CD14-positive monocyte (primary cell): Measurements from ENCODE around the gene LSM14B. TPM values are rescaled to one million over a fixed set of nuclear protein-coding genes. Genes with fewer than 3 reads are reported as not detected.

Source experiments
- DNase-seq, 3 donors: peaks; one replicate each; pipeline ENCODE4 v3.0.0-alpha.2; 2011 to 2022
- H2AFZ ChIP-seq: 2 replicates; pipeline ENCODE4 v1.6.0; 2012; ENCODE audit warnings: mild to moderate bottlenecking, low read depth, low read length, inconsistent platforms; ENCODE audit not compliant: insufficient read depth, poor library complexity, severe bottlenecking
- H3K27ac ChIP-seq, 2 donors: 1 replicate in 1 of 2; 2 replicates in 1 of 2; pipeline ENCODE4 v1.5.1; 2012 to 2013; ENCODE audit warnings: low read length in 2 of 2, control low read depth in 1 of 2, inconsistent platforms in 1 of 2, low read depth in 1 of 2, mild to moderate bottlenecking in 1 of 2
- H3K27me3 ChIP-seq, 2 donors: one replicate each; pipeline versions ENCODE4 v1.6.0 to v1.6.1; 2011 to 2013; ENCODE audit warnings: low read length in 2 of 2; ENCODE audit not compliant: control insufficient read depth in 2 of 2, insufficient read depth in 2 of 2
- H3K36me3 ChIP-seq, 2 donors: replicated peaks in 1 of 2; 1 replicate in 1 of 2; 2 replicates in 1 of 2; pipeline versions ENCODE4 v1.5.1 to v1.6.1; 2012 to 2013; ENCODE audit warnings: low read length in 2 of 2, control low read depth in 1 of 2, inconsistent platforms in 1 of 2, mild to moderate bottlenecking in 1 of 2; ENCODE audit not compliant: insufficient read depth in 2 of 2, control insufficient read depth in 1 of 2
- H3K4me1 ChIP-seq, 2 donors: 1 replicate in 1 of 2; 2 replicates in 1 of 2; pipeline versions ENCODE4 v1.5.1 to v1.6.1; 2012 to 2013; ENCODE audit warnings: low read length in 2 of 2, control low read depth in 1 of 2, inconsistent platforms in 1 of 2, mild to moderate bottlenecking in 1 of 2, moderate library complexity in 1 of 2; ENCODE audit not compliant: insufficient read depth in 2 of 2, control insufficient read depth in 1 of 2
- H3K4me2 ChIP-seq: replicated peaks from 2 replicates; pipeline ENCODE3; 2012; ENCODE audit warnings: low read length, moderate library complexity, mild to moderate bottlenecking; ENCODE audit not compliant: poor library complexity, severe bottlenecking; ENCODE audit errors: extremely low read depth
- H3K4me3 ChIP-seq, 3 experiments: fragments of 200-600 bp in 1 of 3; sonication (generic) in 1 of 3; replicated peaks in 1 of 3; 1 replicate in 2 of 3; 2 replicates in 1 of 3; pipeline ENCODE4 v1.5.1; 2011 to 2013; ENCODE audit warnings: low read length in 3 of 3, mild to moderate bottlenecking in 3 of 3, control low read depth in 2 of 3, low read depth in 2 of 3, inconsistent platforms in 1 of 3, moderate library complexity in 1 of 3
- H3K79me2 ChIP-seq: 2 replicates; pipeline ENCODE4 v1.6.0; 2012; ENCODE audit warnings: mild to moderate bottlenecking, control low read depth, inconsistent platforms, low read length, moderate library complexity; ENCODE audit not compliant: insufficient read depth
- H3K9ac ChIP-seq: 2 replicates; pipeline ENCODE4 v1.6.0; 2017; ENCODE audit warnings: low read length, mild to moderate bottlenecking; ENCODE audit not compliant: insufficient read depth, poor library complexity, severe bottlenecking
- H3K9me3 ChIP-seq, 2 donors: replicated peaks in 1 of 2; 1 replicate in 1 of 2; 2 replicates in 1 of 2; pipeline versions ENCODE4 v1.5.1 to v1.6.1; 2012 to 2013; ENCODE audit warnings: low read length in 2 of 2, control low read depth in 1 of 2; ENCODE audit not compliant: control insufficient read depth in 1 of 2, insufficient read depth in 1 of 2
- H4K20me1 ChIP-seq: 2 replicates; pipeline ENCODE4 v1.6.0; 2012; ENCODE audit warnings: mild to moderate bottlenecking, low read length, control low read depth, moderate library complexity; ENCODE audit not compliant: insufficient read depth
- H3K27ac Mint-ChIP-seq, 7 donors: one replicate each; pipeline ENCODE4 v1.8.0; 2020; ENCODE audit warnings: mild to moderate bottlenecking in 7 of 7, mixed read lengths in 7 of 7, moderate library complexity in 6 of 7, inconsistent platforms in 2 of 7
- H3K27me3 Mint-ChIP-seq, 3 donors: one replicate each; pipeline ENCODE4 v1.8.0; 2021 to 2022; ENCODE audit warnings: low read depth in 3 of 3, mild to moderate bottlenecking in 3 of 3, mixed read lengths in 3 of 3, moderate library complexity in 3 of 3, inconsistent platforms in 1 of 3
- H3K36me3 Mint-ChIP-seq, 2 donors: one replicate each; pipeline ENCODE4 v1.8.0; 2020; ENCODE audit warnings: mixed read lengths in 2 of 2, inconsistent platforms in 1 of 2, mild to moderate bottlenecking in 1 of 2
- H3K4me1 Mint-ChIP-seq: one replicate; pipeline ENCODE4 v1.8.0; 2020; ENCODE audit warnings: mild to moderate bottlenecking, mixed read lengths
- H3K4me3 Mint-ChIP-seq, 2 donors: one replicate each; pipeline ENCODE4 v1.8.0; 2020; ENCODE audit warnings: mild to moderate bottlenecking in 2 of 2, mixed read lengths in 2 of 2, moderate library complexity in 1 of 2
- H3K9me3 Mint-ChIP-seq, 7 donors: one replicate each; pipeline ENCODE4 v1.8.0; 2020 to 2022; ENCODE audit warnings: mixed read lengths in 7 of 7, mild to moderate bottlenecking in 6 of 7, moderate library complexity in 6 of 7, inconsistent platforms in 2 of 7
- WGBS: methylation state at CpG from one replicate; pipeline ENCODE4 v1.1.5; 2013; ENCODE audit warnings: missing lambda C conversion rate; ENCODE audit not compliant: insufficient coverage; 5-methylcytosine and 5-hydroxymethylcytosine counted together
- intact Hi-C, 2 donors: fragments of 100-400 bp; cut with micrococcal nuclease; formaldehyde crosslinking; loops; one replicate each; pipeline versions ENCODE4 v1.15.0 to v1.15.1; 2023
- polyA plus RNA-seq, 3 donors: library from polyadenylated mRNA; depleted of rRNA in 1 of 3; unstranded in 2 of 3; stranded (reverse) in 1 of 3; fragments of 300-500 nt in 2 of 3; fragments of >200 nt in 1 of 3; fragmentation: Illumina TruSeq in 2 of 3; gene quantifications; 1 replicate in 2 of 3; 2 replicates in 1 of 3; pipeline ENCODE4 v1.2.3, GENCODE V29; 2012 to 2021
- TF ChIP-seq, protein P1 (sequence below): fragments of 200-600 bp; IDR thresholded peaks from one replicate; pipeline ENCODE4 v1.8.0; 2022; ENCODE audit warnings: antibody characterized with exemption, mild to moderate bottlenecking

Gene LSM14B
- polyA plus RNA-seq, 3 donors, result 1.0 to 33.5 (median 1.4) TPM

DNA sequence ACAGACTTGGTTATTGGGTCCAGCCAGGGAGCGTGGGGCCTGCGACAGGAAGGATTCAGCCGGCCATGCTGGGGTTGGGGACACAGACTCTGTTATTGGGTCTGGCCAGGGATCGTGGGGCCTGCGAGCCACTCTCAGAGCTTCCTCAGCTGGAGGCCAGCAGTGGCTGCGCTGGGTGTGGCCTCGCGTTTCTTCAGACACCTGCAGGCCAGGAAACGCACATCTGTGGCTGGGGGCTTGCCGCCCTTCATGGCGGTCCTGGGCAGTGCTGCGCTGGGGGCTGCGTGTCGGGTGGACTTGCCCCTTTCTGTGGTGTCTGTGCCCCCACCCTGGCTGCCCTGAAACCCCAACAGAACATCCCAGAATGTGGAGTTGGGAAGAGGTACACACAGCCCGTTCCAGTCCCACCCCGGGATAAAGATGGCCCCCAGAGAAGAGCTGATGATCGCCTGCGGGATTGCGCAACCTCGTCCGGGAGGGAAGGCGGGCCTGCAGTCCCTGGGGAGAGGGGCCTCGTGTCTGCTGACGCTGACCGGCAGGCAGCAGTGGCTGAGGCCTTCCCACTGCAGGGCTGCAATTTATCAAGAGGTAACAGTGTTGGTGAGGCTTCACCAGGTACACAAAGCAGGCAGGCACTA is 43.6 kb downstream of the LSM14B start:
- WGBS, result 85% methylated on average over 24 of the region's 25 CpGs
- H2AFZ ChIP-seq, result no peak overlapping the region
- H3K9me3 ChIP-seq, result no peaks in the 10 kb centered on the region
- H3K79me2 ChIP-seq, result no peaks in the 10 kb centered on the region
- Mint-ChIP-seq H3K4me1 (no peaks in the 10 kb centered on the region), H3K9me3 (no peaks in the 10 kb centered on the region), H3K36me3 (peaks cover 58 to 93% of the 10 kb centered on the region in 2 donors), H3K27me3 (peaks cover 0 to 2% (median 0%) of the 10 kb centered on the region in 3 donors), H3K27ac (peak overlapping the region in 1 of 7 donors; percentile 75), H3K4me3 (no peak overlapping the region)
- no peak overlapping the region for H3K27ac ChIP-seq
- no peak for DNase-seq
- no peak overlapping the region for H3K4me3 ChIP-seq
- H3K27me3 ChIP-seq, result no peaks in the 10 kb centered on the region
- no peak overlapping the region for H3K9ac ChIP-seq
- TF ChIP-seq, protein P1, sequence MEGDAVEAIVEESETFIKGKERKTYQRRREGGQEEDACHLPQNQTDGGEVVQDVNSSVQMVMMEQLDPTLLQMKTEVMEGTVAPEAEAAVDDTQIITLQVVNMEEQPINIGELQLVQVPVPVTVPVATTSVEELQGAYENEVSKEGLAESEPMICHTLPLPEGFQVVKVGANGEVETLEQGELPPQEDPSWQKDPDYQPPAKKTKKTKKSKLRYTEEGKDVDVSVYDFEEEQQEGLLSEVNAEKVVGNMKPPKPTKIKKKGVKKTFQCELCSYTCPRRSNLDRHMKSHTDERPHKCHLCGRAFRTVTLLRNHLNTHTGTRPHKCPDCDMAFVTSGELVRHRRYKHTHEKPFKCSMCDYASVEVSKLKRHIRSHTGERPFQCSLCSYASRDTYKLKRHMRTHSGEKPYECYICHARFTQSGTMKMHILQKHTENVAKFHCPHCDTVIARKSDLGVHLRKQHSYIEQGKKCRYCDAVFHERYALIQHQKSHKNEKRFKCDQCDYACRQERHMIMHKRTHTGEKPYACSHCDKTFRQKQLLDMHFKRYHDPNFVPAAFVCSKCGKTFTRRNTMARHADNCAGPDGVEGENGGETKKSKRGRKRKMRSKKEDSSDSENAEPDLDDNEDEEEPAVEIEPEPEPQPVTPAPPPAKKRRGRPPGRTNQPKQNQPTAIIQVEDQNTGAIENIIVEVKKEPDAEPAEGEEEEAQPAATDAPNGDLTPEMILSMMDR, result no peak
- no peaks in the 10 kb centered on the region for H4K20me1 ChIP-seq
- intact Hi-C loops, result no loop called here
- H3K4me1 ChIP-seq, result no peaks in the 10 kb centered on the region
- peaks cover 49 to 82% of the 10 kb centered on the region in 2 donors for H3K36me3 ChIP-seq
- no peak overlapping the region for H3K4me2 ChIP-seq

DNA sequence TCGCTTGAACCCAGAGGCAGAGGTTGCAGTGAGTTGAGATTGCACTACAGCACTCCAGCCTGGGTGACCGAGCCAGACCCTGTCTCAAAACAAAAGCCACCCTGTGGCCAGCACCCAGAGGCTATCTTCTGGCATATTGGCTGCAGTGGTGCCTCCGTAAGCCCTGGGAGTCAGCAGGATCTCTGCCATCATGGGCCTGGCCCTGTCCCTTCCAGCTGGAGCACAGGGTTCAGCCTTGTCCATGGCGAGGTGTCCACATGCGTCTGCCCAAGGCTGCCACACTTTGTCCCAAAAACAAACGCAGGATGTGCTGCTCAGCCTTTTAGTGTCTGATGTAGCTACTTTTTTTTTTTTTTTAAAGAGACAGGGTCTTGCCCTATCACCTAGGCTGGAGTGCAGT is 45.2 kb downstream of the LSM14B start:
- intact Hi-C loops, result no loop called here
- H3K36me3 Mint-ChIP-seq, result peaks cover 53 to 88% of the 10 kb centered on the region in 2 donors
- no peaks in the 10 kb centered on the region for H3K27me3 ChIP-seq
- no peak overlapping the region for H3K4me2 ChIP-seq
- peaks cover 38 to 68% of the 10 kb centered on the region in 2 donors for H3K36me3 ChIP-seq
- H3K9ac ChIP-seq, result no peak overlapping the region
- no peak overlapping the region for H3K4me3 ChIP-seq
- H3K9me3 ChIP-seq, result no peaks in the 10 kb centered on the region
- H3K27ac ChIP-seq, result no peak overlapping the region
- no peaks in the 10 kb centered on the region for H3K4me1 Mint-ChIP-seq
- H3K27me3 Mint-ChIP-seq, result peaks cover 0 to 2% (median 0%) of the 10 kb centered on the region in 3 donors
- no peaks in the 10 kb centered on the region for H3K9me3 Mint-ChIP-seq
- 99% methylated on average over 5 of the region's 6 CpGs for WGBS
- H2AFZ ChIP-seq, result no peak overlapping the region
- DNase-seq, result no peak
- H3K4me3 Mint-ChIP-seq, result no peak overlapping the region
- no peaks in the 10 kb centered on the region for H3K79me2 ChIP-seq
- H4K20me1 ChIP-seq, result no peaks in the 10 kb centered on the region
- no peak overlapping the region for H3K27ac Mint-ChIP-seq
- TF ChIP-seq, protein P1, result no peak
- H3K4me1 ChIP-seq, result no peaks in the 10 kb centered on the region
